Liver (tissue), 9 donors: ENCODE data around the gene DNAJC9. TPM values are rescaled to one million over a fixed set of nuclear protein-coding genes. Genes with fewer than 3 reads are reported as not detected.

Experiments used
- DNase-seq: peaks from one replicate; pipeline ENCODE4 v3.0.0-alpha.2; 2017; ENCODE audit warnings: low spot score
- H3K27ac ChIP-seq, 2 donors: one replicate each; pipeline ENCODE4 v1.7.0; 2013; ENCODE audit warnings: inconsistent platforms in 2 of 2, low read length in 2 of 2, control low read depth in 1 of 2, low read depth in 1 of 2, mild to moderate bottlenecking in 1 of 2
- H3K27me3 ChIP-seq, 4 donors: one replicate each; pipeline versions ENCODE4 v1.6.1 to v1.7.0; 2013; ENCODE audit warnings: low read length in 3 of 4, inconsistent platforms in 1 of 4, mild to moderate bottlenecking in 1 of 4, moderate library complexity in 1 of 4; ENCODE audit not compliant: control insufficient read depth in 4 of 4, insufficient read depth in 4 of 4
- H3K36me3 ChIP-seq, 4 donors: one replicate each; pipeline versions ENCODE4 v1.6.1 to v1.7.0; 2013; ENCODE audit warnings: low read length in 3 of 4, mild to moderate bottlenecking in 3 of 4, low read depth in 1 of 4, moderate library complexity in 1 of 4; ENCODE audit not compliant: control insufficient read depth in 4 of 4, insufficient read depth in 3 of 4
- H3K4me1 ChIP-seq, 4 donors: one replicate each; pipeline versions ENCODE4 v1.6.1 to v1.7.0; 2013; ENCODE audit warnings: low read length in 3 of 4, mild to moderate bottlenecking in 3 of 4, moderate library complexity in 1 of 4; ENCODE audit not compliant: control insufficient read depth in 4 of 4, insufficient read depth in 4 of 4
- H3K4me3 ChIP-seq, 3 donors: one replicate each; pipeline versions ENCODE4 v1.6.1 to v1.7.0; 2013; ENCODE audit warnings: low read length in 3 of 3, control low read depth in 1 of 3, low read depth in 1 of 3, mild to moderate bottlenecking in 1 of 3
- H3K9ac ChIP-seq, 2 donors: one replicate each; pipeline ENCODE4 v1.7.0; 2013; ENCODE audit warnings: low read length in 2 of 2, mild to moderate bottlenecking in 2 of 2, moderate library complexity in 2 of 2, control low read depth in 1 of 2, low read depth in 1 of 2
- H3K9me3 ChIP-seq, 4 donors: one replicate each; pipeline versions ENCODE4 v1.6.1 to v1.7.0; 2013; ENCODE audit warnings: low read length in 3 of 4; ENCODE audit not compliant: control insufficient read depth in 4 of 4
- EGR1 ChIP-seq, 2 donors: IDR thresholded peaks; 2 replicates each; pipeline ENCODE4 v1.6.1; 2016 to 2018; ENCODE audit warnings: antibody characterized with exemption in 2 of 2, low read depth in 2 of 2
- FOXA1 ChIP-seq: IDR thresholded peaks from 2 replicates; pipeline ENCODE4 v1.6.1; 2016; ENCODE audit warnings: antibody characterized with exemption
- FOXA2 ChIP-seq: IDR thresholded peaks from 2 replicates; pipeline ENCODE4 v1.6.1; 2016; ENCODE audit warnings: antibody characterized with exemption
- GABPA ChIP-seq, 2 donors: IDR thresholded peaks in 1 of 2; conservative IDR thresholded peaks in 1 of 2; 2 replicates each; pipeline ENCODE4 v1.6.1; 2016; ENCODE audit warnings: antibody characterized with exemption in 2 of 2, mild to moderate bottlenecking in 1 of 2, moderate library complexity in 1 of 2
- HNF4A ChIP-seq, 2 donors: conservative IDR thresholded peaks; 2 replicates each; pipeline ENCODE4 v1.6.1; 2016; ENCODE audit warnings: antibody characterized with exemption in 2 of 2, mild to moderate bottlenecking in 2 of 2
- HNF4G ChIP-seq: IDR thresholded peaks from 2 replicates; pipeline ENCODE4 v1.6.1; 2016; ENCODE audit warnings: antibody characterized with exemption
- JUND ChIP-seq, 2 donors: IDR thresholded peaks; 2 replicates each; pipeline ENCODE4 v1.6.1; 2016; ENCODE audit warnings: antibody characterized with exemption in 2 of 2
- NR2F2 ChIP-seq: IDR thresholded peaks from 2 replicates; pipeline ENCODE4 v1.6.1; 2016; ENCODE audit warnings: antibody characterized with exemption
- RAD21 ChIP-seq, 2 donors: IDR thresholded peaks; 2 replicates each; pipeline ENCODE4 v1.6.1; 2016; ENCODE audit warnings: antibody characterized with exemption in 2 of 2, mild to moderate bottlenecking in 2 of 2
- RXRA ChIP-seq, 2 donors: IDR thresholded peaks; 2 replicates each; pipeline ENCODE4 v1.6.1; 2017 to 2018; ENCODE audit warnings: antibody characterized with exemption in 2 of 2, mild to moderate bottlenecking in 1 of 2
- SP1 ChIP-seq: IDR thresholded peaks from 2 replicates; pipeline ENCODE4 v1.6.1; 2018; ENCODE audit warnings: antibody characterized with exemption, mild to moderate bottlenecking
- TAF1 ChIP-seq: conservative IDR thresholded peaks from 2 replicates; pipeline ENCODE4 v1.6.1; 2016; ENCODE audit warnings: antibody characterized with exemption, mild to moderate bottlenecking
- YY1 ChIP-seq: IDR thresholded peaks from 2 replicates; pipeline ENCODE4 v1.6.1; 2016; ENCODE audit warnings: antibody characterized with exemption, mild to moderate bottlenecking
- polyA plus RNA-seq, 2 donors: library from polyadenylated mRNA; stranded (reverse) in 1 of 2; unstranded in 1 of 2; fragments of 200-250 nt in 1 of 2; fragments of >200 nt in 1 of 2; fragmentation: Nextera tagmentation in 1 of 2; extraction: Ambion mirVana in 1 of 2; gene quantifications; one replicate each; pipeline versions ENCODE4 v1.2.1 to v1.2.3, GENCODE V29; 2013 to 2015
- total RNA-seq, 2 donors: library from RNA; depleted of rRNA; stranded (reverse); fragments of >200 nt; gene quantifications; one replicate each; pipeline ENCODE4 v1.2.3, GENCODE V29; 2014
- TF ChIP-seq, protein P1 (sequence below): IDR thresholded peaks from 2 replicates; pipeline ENCODE4 v1.6.1; 2016; ENCODE audit warnings: antibody characterized with exemption
- TF ChIP-seq, protein P2 (sequence below): IDR thresholded peaks from 2 replicates; pipeline ENCODE4 v1.6.1; 2016; ENCODE audit warnings: antibody characterized with exemption, mild to moderate bottlenecking
- TF ChIP-seq, protein P3 (sequence below): fragments of 150-350 bp; IDR thresholded peaks from 2 replicates; pipeline ENCODE4 v1.5.1; 2017; ENCODE audit warnings: improper control_type of control experiment, low read depth, low read length; ENCODE audit not compliant: missing input control
- TF ChIP-seq, protein P4 (sequence below): IDR thresholded peaks from 2 replicates; pipeline ENCODE4 v1.6.1; 2016; ENCODE audit warnings: antibody characterized with exemption
- TF ChIP-seq, protein P5 (sequence below): IDR thresholded peaks from 2 replicates; pipeline ENCODE4 v1.6.1; 2016; ENCODE audit warnings: antibody characterized with exemption
- donor health status: healthy.
- donor health status: healthy.
- donor health status: healthy.
- donor health status: healthy.
- donor health status: healthy.

Gene DNAJC9
- total and polyA plus RNA-seq, 4 donors, result 4.1 to 45.5 (median 9.9) TPM

DNA sequence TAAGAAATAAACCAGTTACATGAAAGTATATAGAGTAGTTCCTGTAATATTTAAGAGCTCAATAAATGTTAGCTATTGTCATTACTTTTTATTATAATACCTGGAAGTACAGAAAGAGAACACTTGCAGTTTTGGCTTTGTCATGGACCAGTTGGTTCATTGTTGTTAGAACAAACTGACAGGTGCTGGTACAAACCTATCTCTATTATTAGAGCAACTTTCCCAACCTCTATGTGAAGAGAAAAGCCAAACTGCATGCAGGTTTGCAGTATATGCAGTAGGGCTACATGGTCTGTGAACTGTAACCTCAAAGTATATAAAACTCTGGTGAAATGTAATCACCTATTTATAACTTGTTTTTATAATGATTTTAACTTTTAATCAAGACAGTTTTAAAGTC, 20.4 kb downstream of the DNAJC9 start:
- Histone ChIP-seq H3K9ac (no peak overlapping the region), H3K9me3 (no peaks in the 10 kb centered on the region), H3K27ac (no peak overlapping the region), H3K4me3 (no peak overlapping the region), H3K27me3 (no peaks in the 10 kb centered on the region), H3K36me3 (peaks cover 2 to 7% (median 3%) of the 10 kb centered on the region in 4 donors), H3K4me1 (no peaks in the 10 kb centered on the region)
- TF ChIP-seq, protein P1, sequence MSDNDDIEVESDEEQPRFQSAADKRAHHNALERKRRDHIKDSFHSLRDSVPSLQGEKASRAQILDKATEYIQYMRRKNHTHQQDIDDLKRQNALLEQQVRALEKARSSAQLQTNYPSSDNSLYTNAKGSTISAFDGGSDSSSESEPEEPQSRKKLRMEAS, result no peak
- TF ChIP-seq SP1, result no peak
- TF ChIP-seq GABPA (IDR thresholded peaks at IDR 0.05 in 1 of 2, conservative IDR thresholded peaks at IDR 0.05 in 1 of 2), result no peak
- no peak for TF ChIP-seq HNF4G
- no peak for TF ChIP-seq JUND (IDR thresholded peaks at IDR 0.05)
- TF ChIP-seq, protein P2, sequence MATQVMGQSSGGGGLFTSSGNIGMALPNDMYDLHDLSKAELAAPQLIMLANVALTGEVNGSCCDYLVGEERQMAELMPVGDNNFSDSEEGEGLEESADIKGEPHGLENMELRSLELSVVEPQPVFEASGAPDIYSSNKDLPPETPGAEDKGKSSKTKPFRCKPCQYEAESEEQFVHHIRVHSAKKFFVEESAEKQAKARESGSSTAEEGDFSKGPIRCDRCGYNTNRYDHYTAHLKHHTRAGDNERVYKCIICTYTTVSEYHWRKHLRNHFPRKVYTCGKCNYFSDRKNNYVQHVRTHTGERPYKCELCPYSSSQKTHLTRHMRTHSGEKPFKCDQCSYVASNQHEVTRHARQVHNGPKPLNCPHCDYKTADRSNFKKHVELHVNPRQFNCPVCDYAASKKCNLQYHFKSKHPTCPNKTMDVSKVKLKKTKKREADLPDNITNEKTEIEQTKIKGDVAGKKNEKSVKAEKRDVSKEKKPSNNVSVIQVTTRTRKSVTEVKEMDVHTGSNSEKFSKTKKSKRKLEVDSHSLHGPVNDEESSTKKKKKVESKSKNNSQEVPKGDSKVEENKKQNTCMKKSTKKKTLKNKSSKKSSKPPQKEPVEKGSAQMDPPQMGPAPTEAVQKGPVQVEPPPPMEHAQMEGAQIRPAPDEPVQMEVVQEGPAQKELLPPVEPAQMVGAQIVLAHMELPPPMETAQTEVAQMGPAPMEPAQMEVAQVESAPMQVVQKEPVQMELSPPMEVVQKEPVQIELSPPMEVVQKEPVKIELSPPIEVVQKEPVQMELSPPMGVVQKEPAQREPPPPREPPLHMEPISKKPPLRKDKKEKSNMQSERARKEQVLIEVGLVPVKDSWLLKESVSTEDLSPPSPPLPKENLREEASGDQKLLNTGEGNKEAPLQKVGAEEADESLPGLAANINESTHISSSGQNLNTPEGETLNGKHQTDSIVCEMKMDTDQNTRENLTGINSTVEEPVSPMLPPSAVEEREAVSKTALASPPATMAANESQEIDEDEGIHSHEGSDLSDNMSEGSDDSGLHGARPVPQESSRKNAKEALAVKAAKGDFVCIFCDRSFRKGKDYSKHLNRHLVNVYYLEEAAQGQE, result no peak
- TF ChIP-seq FOXA2, result no peak
- TF ChIP-seq HNF4A (conservative IDR thresholded peaks at IDR 0.05), result no peak
- DNase-seq, result no peak

GRCh38 chr10:73225518-73225917, 21.5 kb downstream of the DNAJC9 start:
- Histone ChIP-seq H3K27ac (no peak overlapping the region), H3K4me1 (no peaks in the 10 kb centered on the region), H3K27me3 (no peaks in the 10 kb centered on the region), H3K9me3 (no peaks in the 10 kb centered on the region), H3K9ac (no peak overlapping the region), H3K36me3 (peaks cover 2 to 4% (median 2%) of the 10 kb centered on the region in 4 donors), H3K4me3 (no peak overlapping the region)
- TF ChIP-seq, protein P2, result no peak
- TF ChIP-seq RAD21 (IDR thresholded peaks at IDR 0.05) (no peak), FOXA2 (no peak), SP1 (no peak), YY1 (no peak), HNF4A (conservative IDR thresholded peaks at IDR 0.05) (no peak), FOXA1 (no peak), NR2F2 (no peak), RXRA (IDR thresholded peaks at IDR 0.05) (no peak), GABPA (IDR thresholded peaks at IDR 0.05 in 1 of 2, conservative IDR thresholded peaks at IDR 0.05 in 1 of 2) (no peak), TAF1 (no peak), JUND (IDR thresholded peaks at IDR 0.05) (no peak), HNF4G (no peak), EGR1 (IDR thresholded peaks at IDR 0.05; ENCODE audit: low read depth in 2 of 2) (no peak)
- TF ChIP-seq, protein P3, sequence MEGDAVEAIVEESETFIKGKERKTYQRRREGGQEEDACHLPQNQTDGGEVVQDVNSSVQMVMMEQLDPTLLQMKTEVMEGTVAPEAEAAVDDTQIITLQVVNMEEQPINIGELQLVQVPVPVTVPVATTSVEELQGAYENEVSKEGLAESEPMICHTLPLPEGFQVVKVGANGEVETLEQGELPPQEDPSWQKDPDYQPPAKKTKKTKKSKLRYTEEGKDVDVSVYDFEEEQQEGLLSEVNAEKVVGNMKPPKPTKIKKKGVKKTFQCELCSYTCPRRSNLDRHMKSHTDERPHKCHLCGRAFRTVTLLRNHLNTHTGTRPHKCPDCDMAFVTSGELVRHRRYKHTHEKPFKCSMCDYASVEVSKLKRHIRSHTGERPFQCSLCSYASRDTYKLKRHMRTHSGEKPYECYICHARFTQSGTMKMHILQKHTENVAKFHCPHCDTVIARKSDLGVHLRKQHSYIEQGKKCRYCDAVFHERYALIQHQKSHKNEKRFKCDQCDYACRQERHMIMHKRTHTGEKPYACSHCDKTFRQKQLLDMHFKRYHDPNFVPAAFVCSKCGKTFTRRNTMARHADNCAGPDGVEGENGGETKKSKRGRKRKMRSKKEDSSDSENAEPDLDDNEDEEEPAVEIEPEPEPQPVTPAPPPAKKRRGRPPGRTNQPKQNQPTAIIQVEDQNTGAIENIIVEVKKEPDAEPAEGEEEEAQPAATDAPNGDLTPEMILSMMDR, result no peak
- TF ChIP-seq, protein P1, result no peak
- TF ChIP-seq, protein P4, sequence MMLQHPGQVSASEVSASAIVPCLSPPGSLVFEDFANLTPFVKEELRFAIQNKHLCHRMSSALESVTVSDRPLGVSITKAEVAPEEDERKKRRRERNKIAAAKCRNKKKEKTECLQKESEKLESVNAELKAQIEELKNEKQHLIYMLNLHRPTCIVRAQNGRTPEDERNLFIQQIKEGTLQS, result no peak
- TF ChIP-seq, protein P5, sequence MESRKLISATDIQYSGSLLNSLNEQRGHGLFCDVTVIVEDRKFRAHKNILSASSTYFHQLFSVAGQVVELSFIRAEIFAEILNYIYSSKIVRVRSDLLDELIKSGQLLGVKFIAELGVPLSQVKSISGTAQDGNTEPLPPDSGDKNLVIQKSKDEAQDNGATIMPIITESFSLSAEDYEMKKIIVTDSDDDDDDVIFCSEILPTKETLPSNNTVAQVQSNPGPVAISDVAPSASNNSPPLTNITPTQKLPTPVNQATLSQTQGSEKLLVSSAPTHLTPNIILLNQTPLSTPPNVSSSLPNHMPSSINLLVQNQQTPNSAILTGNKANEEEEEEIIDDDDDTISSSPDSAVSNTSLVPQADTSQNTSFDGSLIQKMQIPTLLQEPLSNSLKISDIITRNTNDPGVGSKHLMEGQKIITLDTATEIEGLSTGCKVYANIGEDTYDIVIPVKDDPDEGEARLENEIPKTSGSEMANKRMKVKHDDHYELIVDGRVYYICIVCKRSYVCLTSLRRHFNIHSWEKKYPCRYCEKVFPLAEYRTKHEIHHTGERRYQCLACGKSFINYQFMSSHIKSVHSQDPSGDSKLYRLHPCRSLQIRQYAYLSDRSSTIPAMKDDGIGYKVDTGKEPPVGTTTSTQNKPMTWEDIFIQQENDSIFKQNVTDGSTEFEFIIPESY, result no peak
- DNase-seq, result no peak
